Heart left ventricle (tissue), 13 donors: Measurements from ENCODE around the gene PATJ.

Source experiments
- POLR2A ChIP-seq, 2 donors: fragments of 450-650 bp; IDR thresholded peaks; one replicate each; pipeline ENCODE4 v1.6.1; 2017; ENCODE audit warnings: antibody characterized with exemption in 2 of 2, mild to moderate bottlenecking in 2 of 2, moderate library complexity in 2 of 2
- TF ChIP-seq, protein P1 (sequence below), 12 donors: fragments of 200-600 bp; sonication (generic) in 4 of 12; IDR thresholded peaks; one replicate each; pipeline versions ENCODE4 v1.5.0 to v1.8.0; 2018 to 2022; ENCODE audit warnings: antibody characterized with exemption in 12 of 12, mild to moderate bottlenecking in 5 of 12
- donor health status: ischemic (EF 13 %, LVEDD 7.1; RV severe dilation, severe dysfunction).
- donor health status: DM: no; HTN: yes; CAD: no.
- donor health status: DM: no; HTN: no; CAD: no.
- donor health status: ischemic (EF 25% LVEDD 6.9; RV normal size, moderate dysfunction).
- donor health status: ischemic (EF 25% LVEDD 5.7; RV mildly dilated, moderate dysfunction).
- donor health status: ischemic (EF 35%, LVEDD 5.7; RV mildly dilated, moderate dysfunction).
- donor health status: nonischemic (EF 11% LVEDD 7.7; RV severe dilation, severe dysfunction).
- donor health status: DM: yes; HTN: yes; CAD: no.
- donor health status: PGD.
- donor health status: ischemic (EF 29% LVEDD 5.4; RV normal size, mild dysfunction).
- donor health status: nonischemic (EF 23%, LVEDD 6.1; RV moderate dilation, normal function).

DNA sequence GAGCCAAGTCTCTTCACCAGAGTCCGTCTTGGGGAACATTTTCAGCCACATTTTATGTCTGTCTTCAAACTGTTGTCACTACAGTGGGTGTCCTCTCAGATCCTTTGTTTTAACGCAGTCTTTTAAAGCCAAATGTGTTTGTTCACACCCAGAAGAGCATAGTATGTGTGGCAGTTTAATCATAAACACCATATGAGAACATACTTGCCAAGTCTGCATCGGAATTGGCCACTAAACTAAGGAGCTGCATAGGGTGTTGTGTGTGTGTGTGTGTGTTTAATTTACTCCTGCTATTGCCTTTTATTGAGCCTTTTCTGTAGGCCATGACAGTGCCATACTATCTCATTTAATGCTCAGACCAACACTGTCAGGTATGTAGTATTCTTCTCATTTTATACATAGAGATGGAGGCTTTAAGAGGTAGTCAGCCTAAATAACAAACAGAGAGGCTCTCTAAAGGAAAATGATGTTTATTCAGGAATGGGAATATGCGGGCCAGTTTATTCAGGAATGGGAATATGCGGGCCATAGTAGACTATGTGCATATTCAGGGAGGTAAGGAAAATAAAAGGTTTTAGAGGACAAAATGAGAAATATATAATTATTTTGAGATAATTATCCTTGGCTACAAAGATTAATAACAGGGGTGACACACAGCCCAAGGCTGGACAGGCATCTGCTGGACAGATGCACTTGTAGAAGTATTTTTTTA is 384.5 kb downstream of the PATJ start:
- TF ChIP-seq, protein P1, sequence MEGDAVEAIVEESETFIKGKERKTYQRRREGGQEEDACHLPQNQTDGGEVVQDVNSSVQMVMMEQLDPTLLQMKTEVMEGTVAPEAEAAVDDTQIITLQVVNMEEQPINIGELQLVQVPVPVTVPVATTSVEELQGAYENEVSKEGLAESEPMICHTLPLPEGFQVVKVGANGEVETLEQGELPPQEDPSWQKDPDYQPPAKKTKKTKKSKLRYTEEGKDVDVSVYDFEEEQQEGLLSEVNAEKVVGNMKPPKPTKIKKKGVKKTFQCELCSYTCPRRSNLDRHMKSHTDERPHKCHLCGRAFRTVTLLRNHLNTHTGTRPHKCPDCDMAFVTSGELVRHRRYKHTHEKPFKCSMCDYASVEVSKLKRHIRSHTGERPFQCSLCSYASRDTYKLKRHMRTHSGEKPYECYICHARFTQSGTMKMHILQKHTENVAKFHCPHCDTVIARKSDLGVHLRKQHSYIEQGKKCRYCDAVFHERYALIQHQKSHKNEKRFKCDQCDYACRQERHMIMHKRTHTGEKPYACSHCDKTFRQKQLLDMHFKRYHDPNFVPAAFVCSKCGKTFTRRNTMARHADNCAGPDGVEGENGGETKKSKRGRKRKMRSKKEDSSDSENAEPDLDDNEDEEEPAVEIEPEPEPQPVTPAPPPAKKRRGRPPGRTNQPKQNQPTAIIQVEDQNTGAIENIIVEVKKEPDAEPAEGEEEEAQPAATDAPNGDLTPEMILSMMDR (IDR thresholded peaks at IDR 0.05) = no peak
- TF ChIP-seq POLR2A (IDR thresholded peaks at IDR 0.05) = no peak
